HG02678 (cell line): Measurements from ENCODE around the gene C15orf40.

Source experiments
- ATAC-seq: cut with Tn5 transposase; IDR thresholded peaks from one replicate; pipeline ENCODE4 v1.9.1; 2021; ENCODE audit warnings: mild to moderate bottlenecking, moderate library complexity; ENCODE audit not compliant: unreplicated experiment

Gene C15orf40

DNA sequence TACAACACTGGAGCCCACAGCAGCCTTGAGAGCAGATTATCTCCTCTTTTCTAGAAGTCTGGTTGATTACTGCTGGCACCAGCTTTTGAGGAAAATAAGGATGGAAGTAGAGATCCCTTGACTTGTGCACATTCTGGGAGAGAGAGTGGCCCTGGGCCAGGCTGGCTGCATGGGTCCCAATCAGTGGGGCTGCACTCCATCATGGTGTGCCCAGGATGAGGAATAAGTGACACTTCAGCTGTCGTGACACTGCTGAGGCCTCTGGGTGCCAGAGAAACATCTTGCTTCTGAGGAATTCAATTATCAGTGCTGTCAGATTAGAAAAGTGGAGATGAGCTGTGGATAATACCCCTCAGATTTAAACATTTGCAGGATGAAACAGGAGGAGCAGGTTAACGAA lies 16.4 kb downstream of the C15orf40 start:
- ATAC-seq = no peak

DNA sequence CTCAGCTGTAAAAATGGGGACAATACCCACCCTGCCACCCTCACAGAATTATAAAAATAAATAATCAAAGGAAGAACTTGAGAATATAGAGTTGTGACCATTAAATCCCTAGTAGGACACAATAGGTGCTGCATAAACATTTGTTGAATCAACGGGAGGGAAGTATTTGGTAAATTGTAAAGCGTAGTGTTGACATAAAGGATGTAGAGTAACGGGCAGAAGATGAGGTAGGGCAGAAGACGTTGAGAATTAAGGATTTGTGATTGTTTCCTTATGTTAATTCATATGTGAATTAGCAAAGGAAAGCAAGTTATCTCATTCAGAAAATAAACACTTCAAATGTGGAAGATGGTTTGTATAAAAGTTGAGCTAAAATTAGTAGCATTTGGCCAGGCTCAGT lies 18.3 kb downstream of the C15orf40 start:
- ATAC-seq = no peak

DNA sequence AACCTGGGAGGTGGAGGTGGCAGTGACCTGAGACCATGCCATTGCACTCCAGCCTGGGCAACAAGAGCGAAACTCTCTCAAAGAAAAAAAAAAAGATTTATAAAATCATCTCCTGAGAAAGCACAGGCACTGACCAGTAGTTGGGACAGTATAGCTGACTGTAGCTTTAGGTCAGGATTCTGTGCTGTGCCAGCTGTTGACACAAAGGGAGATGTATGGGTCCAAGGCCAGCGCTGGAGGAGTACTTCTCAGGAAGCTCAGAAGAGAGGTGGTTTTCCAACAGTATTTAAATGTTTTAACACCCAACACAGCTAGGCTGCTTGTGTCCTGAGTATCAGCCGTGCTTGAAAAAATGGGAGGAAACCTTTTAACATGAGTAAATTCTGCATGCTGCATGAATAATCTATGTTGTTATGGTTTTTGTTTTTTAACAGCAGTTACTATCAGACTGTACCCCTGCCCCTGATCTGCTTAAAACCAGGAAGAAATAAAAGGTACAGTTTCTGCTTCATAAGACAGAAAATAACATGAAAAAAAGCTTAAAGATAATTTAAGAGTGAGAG lies 18.9 kb downstream of the C15orf40 start:
- ATAC-seq = no peak

DNA sequence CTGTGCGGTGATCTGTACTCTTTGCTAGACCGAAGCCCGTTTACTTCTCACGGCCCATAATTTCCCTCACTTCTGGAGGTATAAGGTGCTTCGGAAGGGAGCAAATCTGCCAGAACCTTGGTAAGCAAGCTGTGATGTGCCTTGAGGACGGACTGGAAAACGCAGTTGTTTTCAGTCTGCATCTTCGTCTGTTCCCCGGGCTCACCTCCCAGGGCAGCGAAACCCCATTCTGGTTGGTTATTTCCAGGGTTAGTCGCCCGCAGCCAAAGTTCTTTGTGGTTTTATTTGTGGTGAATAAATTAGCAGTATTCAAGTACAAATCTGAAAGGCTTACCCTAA lies 25.0 kb downstream of the C15orf40 start:
- no peak for ATAC-seq

DNA sequence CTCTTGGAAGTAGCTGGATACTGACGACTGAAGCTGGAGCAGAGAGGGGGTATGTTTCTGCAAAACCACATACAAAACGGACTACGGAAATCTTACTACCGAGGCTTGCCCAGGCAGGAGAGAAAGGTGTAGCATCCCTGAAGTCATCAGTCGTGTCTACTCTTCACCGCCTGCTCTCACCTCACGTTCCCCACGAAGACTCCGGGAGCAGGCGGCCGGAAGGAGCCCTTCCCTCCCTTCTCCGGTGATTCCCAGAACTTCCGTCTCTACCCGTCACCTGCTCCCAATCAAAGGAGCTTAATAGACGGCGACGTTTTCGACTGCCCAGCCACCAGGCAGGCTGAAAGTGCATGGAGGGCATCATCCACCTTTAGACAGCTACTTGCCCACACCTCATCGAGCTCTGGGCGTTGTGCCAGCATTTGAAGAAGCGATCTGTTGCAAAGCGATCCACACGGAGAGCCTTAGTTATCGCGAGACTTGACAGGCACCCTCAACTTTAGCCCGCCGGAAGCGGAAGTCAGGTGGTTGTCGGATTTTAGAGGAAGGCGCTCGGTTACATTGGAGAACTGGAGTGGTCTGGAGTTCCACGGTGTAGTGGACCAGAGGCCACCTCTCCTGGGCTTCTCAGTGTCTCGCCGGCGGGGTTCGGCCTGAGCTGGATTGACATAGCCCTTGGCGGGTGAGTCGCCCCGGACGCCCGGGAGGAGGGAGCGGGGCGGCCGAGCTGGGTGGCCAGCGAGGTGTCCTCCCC lies 25.6 kb downstream of the C15orf40 start, which contains the start of gene RAMAC:
Gene RAMAC (plus strand): TSS at position 523 of the 754 bp plus-strand sequence. CDS start 2,809 bp downstream, outside the sequence.
- peak; percentile 98 for ATAC-seq

DNA sequence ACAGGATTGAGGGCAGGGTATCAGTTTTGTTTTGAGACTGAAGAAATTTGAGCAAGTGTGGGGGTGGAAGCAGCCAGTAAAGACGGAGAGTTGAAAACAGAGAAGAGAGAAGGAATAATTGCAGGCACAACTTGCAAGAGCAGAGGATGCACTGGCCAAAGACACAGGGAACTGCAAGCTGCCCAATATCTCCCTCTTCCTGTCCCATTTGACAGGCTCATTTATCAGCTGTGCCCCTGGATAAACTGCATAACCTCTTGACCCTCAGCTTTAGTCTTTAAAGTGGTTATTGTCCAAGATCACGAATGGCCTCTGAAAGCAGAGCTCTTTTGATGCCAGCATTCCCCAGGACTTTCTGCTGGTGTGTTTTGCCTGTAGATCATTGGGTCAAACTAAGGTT lies 30.5 kb downstream of the C15orf40 start:
- no peak for ATAC-seq

DNA sequence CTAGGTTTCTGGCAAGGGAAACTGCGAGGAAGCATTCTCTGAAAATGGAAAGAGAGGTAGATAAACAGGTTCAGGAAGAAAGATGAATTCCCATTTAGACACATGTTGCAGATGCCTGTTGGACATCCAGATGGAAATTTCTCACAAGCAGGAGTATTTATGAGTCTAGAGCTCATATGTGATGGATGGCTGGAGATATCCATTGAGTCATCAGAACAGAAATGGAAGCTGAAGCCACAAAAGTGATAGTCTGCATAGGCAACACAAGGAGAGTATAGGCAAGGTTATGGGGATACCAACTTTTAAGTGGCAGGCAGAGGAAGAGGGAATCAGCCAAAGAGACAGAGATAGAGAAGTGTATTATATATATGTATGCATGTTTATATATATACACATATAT lies 31.7 kb downstream of the C15orf40 start:
- ATAC-seq = no peak

DNA sequence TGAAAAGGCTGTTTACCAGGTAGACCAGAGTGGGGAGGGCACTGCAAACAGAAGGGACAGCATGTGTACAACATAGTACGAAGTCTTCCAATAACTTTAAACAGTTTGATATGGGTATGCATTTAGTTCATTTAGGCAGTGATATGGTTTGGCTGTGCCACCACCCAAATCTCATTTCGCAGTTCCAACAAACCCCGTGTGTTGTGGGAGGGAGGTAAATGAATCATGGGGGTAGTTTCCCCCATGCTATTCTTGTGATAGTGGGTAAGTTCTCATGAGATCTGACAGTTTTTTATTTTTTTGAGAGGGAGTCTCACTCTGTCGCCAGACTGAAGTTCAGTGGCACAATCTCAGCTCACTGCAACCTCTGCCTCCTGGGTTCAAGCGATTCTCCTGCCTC lies 33.0 kb downstream of the C15orf40 start:
- no peak for ATAC-seq

DNA sequence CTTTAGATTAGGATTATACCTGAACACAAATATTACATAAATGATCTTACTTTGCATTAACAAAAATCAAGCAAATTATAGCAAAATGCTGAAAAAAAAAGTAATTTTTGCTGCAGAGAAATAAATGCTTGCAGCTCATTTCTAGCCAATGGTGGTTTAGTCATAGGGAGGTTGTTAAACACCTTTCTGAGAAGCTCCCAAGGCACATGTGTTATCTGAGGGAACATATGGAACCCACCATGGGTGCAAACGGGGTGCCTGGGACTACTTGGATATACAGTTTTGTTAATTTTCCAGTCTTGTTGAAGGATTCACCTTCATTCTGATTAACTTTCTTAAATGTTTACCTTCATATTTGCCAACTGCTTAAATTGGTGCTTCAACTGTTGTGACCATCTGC lies 34.4 kb downstream of the C15orf40 start:
- no peak for ATAC-seq

DNA sequence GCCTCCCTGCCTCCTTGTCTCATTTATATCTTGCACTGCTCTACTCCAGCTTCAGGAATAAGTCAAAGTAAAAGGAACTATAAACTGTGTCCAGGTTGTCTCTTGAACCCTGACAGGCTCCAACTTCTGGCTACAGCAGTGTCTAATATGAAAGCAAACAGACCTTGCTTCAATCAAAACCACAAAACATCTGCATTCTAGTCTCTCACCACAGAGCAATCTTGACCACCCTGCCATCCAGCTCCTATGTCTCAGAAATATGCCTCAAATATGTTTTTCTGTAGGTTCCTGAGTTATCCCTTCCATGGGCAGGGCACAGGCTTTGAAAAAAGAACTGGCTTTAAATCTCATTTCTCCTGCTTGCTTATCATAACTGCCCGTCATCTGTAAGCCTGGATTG lies 38.4 kb downstream of the C15orf40 start:
- ATAC-seq = no peak

DNA sequence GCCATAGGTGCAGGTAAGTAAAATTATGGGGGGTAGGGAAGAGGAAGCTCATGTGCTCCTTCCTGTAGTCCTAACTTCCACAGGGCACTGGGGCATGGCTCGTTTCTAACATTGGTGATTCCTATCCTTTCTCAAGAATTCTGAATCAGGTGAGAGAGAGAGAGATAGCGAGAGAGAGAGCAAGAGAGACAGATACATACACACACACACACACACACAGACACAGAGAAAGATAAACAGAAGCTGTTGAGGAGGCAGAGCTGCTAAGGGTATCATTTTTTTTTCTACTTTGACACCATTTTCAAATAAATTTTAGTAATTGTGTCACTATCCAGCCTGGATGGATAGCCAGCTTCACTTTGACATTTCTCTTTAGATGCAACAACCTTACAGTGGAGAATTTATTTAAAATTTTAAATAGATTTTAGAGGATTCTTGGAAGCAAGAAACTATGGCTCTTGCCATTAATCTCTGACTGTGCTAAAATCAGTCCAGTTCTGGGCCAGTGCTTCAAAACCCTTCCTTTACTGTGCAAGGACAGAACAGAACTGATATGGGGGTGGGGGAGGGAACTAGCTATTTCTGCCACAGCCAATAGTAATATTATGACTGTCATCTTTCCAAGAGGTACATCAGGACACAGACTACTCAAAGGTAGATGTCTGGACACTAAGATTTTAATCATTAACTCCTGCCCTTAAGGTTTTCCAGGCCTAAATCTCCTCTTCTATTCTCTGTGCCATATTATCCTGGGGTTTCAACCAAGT lies 40.0 kb downstream of the C15orf40 start:
- no peak for ATAC-seq

DNA sequence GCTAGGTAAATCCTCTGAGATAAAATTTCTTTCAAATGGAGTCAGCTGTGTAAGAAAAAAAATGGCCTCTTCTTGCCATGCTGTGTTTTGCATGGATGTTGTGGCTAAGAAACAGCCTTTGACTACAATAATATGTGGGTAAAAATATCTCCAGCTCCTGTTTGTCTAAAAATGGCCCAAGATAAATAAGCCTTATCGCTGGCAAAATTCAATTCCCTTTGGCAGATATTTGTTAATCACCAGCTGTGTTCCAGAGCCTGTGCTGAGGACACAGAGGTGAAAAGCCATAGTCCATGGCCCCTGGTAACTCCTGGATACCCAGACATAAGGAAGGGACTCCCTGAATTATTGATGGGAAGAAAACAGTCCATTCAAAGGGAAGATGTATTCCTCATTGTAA lies 40.7 kb downstream of the C15orf40 start:
- ATAC-seq = no peak

DNA sequence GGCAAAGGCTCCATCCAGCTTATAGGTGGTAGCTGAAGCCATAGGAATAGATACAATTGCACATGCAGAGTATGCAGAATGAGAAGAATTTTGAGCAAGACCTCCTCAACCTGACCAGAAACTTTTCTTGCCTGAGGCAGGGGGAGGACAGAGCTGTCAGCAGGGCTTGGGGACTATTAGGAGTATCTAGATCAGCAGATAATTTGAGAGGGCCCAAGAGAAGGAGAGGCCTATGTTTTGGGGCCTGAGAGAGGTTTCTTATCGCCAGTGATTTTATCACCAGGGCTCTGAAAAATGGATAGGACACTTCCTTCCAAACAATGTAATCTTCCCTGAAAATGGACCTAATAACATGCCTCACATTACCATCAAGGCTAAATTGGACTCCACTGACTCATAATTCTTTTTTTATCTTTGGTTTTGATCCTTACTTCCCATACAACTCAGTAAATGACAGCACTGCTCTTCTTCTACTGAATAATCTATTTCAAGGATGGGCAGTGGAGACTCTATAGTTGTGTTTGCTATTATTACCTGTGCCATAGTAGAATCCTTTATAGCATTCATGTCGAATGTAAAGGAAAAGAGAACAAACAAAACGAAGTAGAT lies 41.3 kb downstream of the C15orf40 start:
- no peak for ATAC-seq

DNA sequence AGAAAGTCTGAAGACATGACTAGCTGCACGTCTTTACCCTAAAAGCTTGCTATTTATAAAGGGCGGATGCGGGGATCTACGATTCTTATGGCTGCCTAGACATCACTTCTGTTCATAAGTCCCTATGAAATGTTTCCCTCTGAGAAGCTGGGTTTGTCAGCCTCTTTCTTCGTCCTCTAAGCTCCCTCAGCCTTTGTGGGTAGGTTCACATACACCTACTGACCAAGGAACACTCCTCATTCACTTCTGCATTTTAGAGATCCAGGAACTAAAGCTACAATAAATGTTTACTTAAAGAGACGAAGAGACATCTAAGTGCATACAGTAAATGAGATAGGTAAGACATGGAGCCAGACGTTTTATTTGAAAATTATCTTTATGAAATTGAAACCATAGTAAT lies 42.1 kb downstream of the C15orf40 start:
- ATAC-seq = no peak

DNA sequence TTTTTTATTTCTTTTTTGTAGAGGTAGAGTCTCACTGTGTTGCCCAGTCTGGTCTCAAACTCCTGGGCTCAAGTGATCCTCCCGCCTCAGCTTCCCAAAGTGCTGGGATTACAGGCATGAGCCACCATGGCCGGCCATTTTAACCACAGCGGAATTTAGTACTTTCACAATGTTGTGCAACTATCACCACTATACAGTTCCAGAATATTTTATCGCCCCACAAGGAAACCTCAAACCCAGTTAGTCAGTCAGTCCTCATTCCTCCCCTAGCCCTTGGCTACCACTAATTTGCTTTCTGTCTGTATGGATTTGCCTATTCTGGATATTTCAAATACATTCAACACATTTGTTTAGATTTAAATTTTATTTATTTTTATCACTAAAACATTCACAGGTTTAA lies 43.4 kb downstream of the C15orf40 start:
- ATAC-seq = no peak

DNA sequence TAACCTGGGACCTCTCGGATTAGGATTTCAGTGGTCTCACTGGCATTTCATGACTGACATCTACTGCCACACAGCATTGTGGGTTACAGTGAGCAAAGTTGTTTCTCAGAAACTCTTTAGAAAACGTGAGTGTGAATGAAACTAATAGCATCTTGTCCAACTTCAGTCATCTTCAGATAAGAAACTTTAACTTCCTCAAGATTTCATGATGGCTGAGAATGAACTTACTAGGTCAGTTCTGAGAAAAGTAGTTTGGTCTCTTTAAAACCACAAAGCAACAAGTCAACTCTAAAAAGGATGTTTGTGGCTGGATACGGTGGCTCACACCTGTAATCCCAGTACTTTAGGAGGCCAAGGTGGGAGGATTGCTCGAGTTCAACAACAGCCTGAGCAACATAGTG lies 44.8 kb downstream of the C15orf40 start:
- peak; percentile 87 for ATAC-seq

DNA sequence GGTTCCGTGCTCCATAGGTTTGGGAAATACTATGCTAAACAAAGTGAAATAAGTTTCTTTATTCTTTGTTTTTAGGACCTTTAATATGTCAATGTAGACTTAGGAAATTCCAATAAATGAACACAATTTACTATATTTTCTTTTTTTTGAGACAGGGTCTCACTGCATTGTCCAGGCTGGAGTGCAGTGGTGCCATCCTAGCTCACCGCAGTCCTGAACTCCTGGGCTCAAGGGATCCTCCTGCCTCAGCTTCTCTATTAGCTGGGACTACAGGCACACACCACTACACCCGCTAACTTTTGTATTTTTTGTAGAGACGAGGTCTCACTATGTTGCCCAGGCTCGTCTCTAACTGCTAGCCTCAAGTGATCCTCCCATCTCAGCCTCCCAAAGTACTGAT lies 46.5 kb downstream of the C15orf40 start:
- no peak for ATAC-seq

DNA sequence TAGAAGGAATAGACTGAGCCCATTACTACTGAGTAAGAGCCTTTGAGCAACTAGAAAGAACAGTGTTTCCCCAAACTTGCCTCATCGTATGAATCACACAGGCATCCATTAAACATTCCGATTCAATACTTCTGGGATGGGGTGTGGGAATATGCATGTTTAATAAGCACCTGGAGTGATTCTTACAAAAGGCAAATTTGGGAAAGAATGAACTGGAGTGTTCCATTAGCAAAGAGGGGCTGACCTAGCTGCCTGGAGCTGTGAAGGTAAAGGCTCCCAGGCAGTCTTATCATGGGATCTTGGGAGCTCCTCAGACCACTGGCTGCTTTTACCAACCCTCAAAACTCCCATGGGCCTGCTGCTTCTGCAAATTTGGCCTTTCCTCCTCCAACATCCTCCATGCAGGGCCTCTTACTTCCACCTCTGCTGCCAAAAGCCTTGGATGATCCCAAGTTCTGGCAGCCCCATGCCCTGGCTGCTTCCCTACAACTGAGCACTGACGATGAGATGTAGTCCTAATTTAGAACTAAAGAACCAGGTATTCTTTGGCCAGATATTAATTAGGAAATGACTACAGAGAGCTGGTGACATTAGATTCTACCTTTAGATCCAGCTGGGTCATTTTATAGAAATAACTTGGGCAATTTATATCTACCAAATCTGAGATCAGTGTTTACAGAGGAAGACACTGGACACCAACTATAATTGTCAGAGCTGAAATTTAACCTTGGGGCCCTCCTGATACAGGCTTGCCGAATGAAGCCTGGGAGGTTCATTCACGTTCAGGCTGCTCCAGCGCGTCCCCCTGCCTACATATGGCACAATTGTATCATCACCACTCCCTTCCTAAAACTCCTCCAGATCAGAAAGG lies 47.7 kb downstream of the C15orf40 start:
- ATAC-seq = no peak

DNA sequence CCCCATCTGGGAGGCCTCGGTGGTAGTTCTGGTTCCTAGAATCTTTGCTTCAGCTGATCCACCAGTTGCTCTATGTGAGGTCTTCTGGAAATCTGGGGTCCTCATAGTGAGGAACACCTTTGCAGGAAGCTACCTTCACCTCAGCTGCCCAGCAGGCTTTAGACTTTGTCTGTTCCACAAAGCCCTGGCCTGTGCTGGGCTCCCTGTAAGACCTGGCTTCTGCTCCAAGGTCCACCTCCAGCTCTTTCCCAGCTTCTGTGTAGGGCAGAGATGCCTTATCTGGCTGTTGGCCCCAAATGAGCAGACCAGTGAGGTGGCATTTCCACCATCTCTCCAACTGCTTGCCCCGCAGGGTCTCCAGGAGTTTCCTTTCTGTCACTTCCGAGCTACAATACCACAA lies 50.7 kb downstream of the C15orf40 start:
- ATAC-seq = no peak

DNA sequence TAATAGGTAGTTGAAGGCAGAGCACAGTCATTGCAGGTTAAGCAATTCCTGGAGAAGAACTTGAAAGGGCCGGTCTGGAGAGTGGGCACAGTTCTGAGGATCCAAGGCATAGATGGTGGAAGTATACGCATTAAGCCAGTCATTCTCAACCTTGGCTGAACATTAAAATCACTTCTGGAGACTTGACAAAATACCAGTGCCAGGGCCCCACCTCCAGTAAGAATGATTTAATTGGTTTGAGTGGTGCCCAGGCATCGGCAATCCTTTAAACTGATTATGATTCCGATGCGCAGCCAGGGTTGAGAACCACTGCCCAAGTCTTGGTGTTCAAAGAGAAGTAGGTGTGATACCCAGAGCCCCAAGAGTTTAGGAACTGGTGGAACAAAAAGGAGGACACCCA lies 52.0 kb downstream of the C15orf40 start:
- no peak for ATAC-seq

DNA sequence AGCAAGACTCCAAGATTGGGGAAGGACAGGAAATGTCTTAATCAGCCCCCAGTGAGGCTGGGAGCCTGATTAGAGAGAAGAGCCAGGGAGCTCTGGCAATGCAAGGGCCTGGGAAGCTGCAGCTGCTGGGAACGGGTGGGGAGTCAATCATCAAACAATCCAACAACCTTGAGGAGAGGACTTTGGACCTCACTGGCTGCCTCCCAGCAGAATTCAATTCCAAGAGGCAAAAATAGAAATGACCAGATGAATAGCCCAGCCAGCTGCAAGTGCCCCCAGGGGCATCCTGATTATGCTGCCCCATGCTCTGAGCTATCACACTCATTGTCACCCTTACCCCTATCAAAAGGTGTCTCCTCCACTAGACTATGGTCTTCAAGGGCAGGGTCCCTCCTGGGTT lies 52.8 kb downstream of the C15orf40 start:
- ATAC-seq = no peak
